ENCODE measurements around the gene ADAMTS12.

- TF ChIP-seq, protein P1, sequence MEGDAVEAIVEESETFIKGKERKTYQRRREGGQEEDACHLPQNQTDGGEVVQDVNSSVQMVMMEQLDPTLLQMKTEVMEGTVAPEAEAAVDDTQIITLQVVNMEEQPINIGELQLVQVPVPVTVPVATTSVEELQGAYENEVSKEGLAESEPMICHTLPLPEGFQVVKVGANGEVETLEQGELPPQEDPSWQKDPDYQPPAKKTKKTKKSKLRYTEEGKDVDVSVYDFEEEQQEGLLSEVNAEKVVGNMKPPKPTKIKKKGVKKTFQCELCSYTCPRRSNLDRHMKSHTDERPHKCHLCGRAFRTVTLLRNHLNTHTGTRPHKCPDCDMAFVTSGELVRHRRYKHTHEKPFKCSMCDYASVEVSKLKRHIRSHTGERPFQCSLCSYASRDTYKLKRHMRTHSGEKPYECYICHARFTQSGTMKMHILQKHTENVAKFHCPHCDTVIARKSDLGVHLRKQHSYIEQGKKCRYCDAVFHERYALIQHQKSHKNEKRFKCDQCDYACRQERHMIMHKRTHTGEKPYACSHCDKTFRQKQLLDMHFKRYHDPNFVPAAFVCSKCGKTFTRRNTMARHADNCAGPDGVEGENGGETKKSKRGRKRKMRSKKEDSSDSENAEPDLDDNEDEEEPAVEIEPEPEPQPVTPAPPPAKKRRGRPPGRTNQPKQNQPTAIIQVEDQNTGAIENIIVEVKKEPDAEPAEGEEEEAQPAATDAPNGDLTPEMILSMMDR (IDR thresholded peaks at IDR 0.05) = no peak
- no peak for TF ChIP-seq POLR2A (IDR thresholded peaks at IDR 0.05)
These were observed 67.1 kb downstream of the ADAMTS12 start for GRCh38 chr5:33824516-33825195.
